H1 (cell line): ENCODE results near the gene STRN. TPM values are rescaled to one million over a fixed set of nuclear protein-coding genes. Genes with fewer than 3 reads are reported as not detected.

Experiments
- BCL11A ChIP-seq, 2 experiments: IDR thresholded peaks; one replicate each; pipeline ENCODE4 v1.6.1; 2011; ENCODE audit warnings: low read depth in 2 of 2, low read length in 2 of 2, mild to moderate bottlenecking in 2 of 2
- CBX8 ChIP-seq: fragments of 300-800, 300-1000 bp; sonication (generic); IDR thresholded peaks from 2 replicates; pipeline ENCODE4 v1.7.1; 2016; ENCODE audit warnings: low read depth, low read length, borderline replicate concordance
- CHD1 ChIP-seq: IDR thresholded peaks from 2 replicates; pipeline ENCODE4 v1.6.1; 2012; ENCODE audit warnings: low read depth, low read length, improper control_type of control experiment
- CHD7 ChIP-seq: fragments of 300-600 bp; sonication (generic); IDR thresholded peaks from 2 replicates; pipeline ENCODE4 v1.7.1; 2012; ENCODE audit warnings: low read length, moderate library complexity, mild to moderate bottlenecking, inconsistent platforms; ENCODE audit not compliant: insufficient replicate concordance
- CTCF ChIP-seq, 3 experiments: IDR thresholded peaks; 1 replicate in 2 of 3; 2 replicates in 1 of 3; pipeline versions ENCODE4 v1.5.1 to v1.6.1; 2011; ENCODE audit warnings: low read length in 3 of 3, mild to moderate bottlenecking in 3 of 3, inconsistent platforms in 2 of 3, low read depth in 1 of 3, moderate library complexity in 1 of 3; ENCODE audit not compliant: insufficient read depth in 1 of 3; ENCODE audit errors: control extremely low read depth in 1 of 3
- FOSL1 ChIP-seq: IDR thresholded peaks from 2 replicates; pipeline ENCODE4 v1.6.1; 2011; ENCODE audit warnings: mild to moderate bottlenecking, low read depth, low read length, moderate library complexity; ENCODE audit not compliant: insufficient read depth
- HDAC6 ChIP-seq: IDR thresholded peaks from one replicate; pipeline ENCODE4 v1.7.1; 2012; ENCODE audit warnings: low read depth, mild to moderate bottlenecking, inconsistent platforms, low read length, moderate library complexity
- SP1 ChIP-seq: IDR thresholded peaks from 2 replicates; pipeline ENCODE4 v1.6.1; 2011; ENCODE audit warnings: low read depth, low read length
- polyA plus RNA-seq, 7 experiments: library from polyadenylated mRNA; depleted of rRNA in 3 of 7; stranded (reverse) in 5 of 7; unstranded in 2 of 7; fragments of >200 nt in 5 of 7; fragments of 200-250 nt in 2 of 7; gene quantifications; 1 replicate in 5 of 7; 2 replicates in 1 of 7; 4 replicates in 1 of 7; pipeline versions ENCODE4 v1.2.1 to v1.2.3, GENCODE V29; 2011 to 2013; ENCODE audit warnings: missing spikeins in 2 of 7, mixed read lengths in 2 of 7
- total RNA-seq: library from RNA; stranded (reverse); fragmentation: NEBNext Ultra II Directional; extraction: Animal tissue kit (Norgen Biotek cat#: 25700); gene quantifications from 2 replicates; pipeline ENCODE4 v1.2.1, GENCODE V29; 2021

The STRN gene
- total and polyA plus RNA-seq, 2 of the 8 experiments (the other 6 are each of a cell fraction or from before 2014, with no cell fraction given): 8.3 to 47.0 TPM

- TF ChIP-seq CHD7 (no peak), HDAC6 (no peak), FOSL1 (no peak), CHD1 (no peak), BCL11A (IDR thresholded peaks at IDR 0.05; ENCODE audit: low read depth in 2 of 2, low read length in 2 of 2) (no peak), SP1 (no peak), CTCF (IDR thresholded peaks at IDR 0.05; ENCODE audit: control extremely low read depth in 1 of 3, insufficient read depth in 1 of 3, low read depth in 1 of 3, low read length in 3 of 3) (no peak), CBX8 (no peak)
These were observed 6.2 kb downstream of the STRN start (continued) for GRCh38 chr2:36960005-36960675.
